Activated CD8-positive, alpha-beta memory T cell treated with anti-CD3 and anti-CD28 coated beads for 1 hour (primary cell): ENCODE measurements around the gene ZCCHC3.
"Not testable (repeated sequence)": the region's sequence is repeated elsewhere in the genome, so short reads cannot be mapped to it uniquely, and the experiment has no call there.

Source experiments
- DNase-seq, 2 donors: peaks; one replicate each; pipeline ENCODE4 v3.0.0-alpha.2; 2020; ENCODE audit warnings: low read depth in 1 of 2; ENCODE audit errors: extremely low read depth in 1 of 2

Gene ZCCHC3

GRCh38 chr20:336040-336439 lies 38.7 kb downstream of the ZCCHC3 start:
- DNase-seq: not testable (repeated sequence)

- no peak for DNase-seq
Observed at GRCh38 chr20:341682-342081, 44.3 kb downstream of the ZCCHC3 start.

GRCh38 chr20:343107-343506 lies 45.7 kb downstream of the ZCCHC3 start:
- no peak for DNase-seq

DNA sequence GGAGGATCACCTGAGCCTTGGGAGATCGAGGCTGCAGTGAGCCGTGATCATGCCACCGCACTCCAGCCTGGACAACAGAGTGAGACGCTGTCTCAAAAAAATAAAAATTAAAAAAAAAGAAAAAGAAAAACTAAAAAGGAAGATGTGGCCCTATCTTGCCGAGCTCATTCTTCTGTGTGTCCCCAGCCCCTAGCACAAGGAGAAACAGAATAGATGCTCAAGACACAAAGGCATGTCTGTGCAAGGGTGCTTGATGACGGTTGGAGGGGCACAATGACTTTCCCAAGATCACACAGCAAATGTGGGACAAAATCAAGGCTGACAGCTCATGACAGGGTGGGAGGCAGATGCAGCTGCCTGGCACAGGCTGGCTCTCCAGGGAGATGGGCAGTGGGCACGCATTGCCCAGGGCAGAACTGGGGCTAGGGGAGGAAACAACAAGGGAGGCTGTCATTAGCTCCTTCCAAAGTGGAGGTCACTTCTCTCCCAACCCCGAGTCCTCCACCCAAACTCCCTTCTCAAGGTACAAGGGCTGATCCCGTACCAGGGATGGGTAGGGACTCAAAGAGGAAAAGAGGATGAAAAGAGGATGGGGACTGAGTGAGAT lies 48.8 kb downstream of the ZCCHC3 start:
- no peak for DNase-seq

GRCh38 chr20:346640-347316 lies 49.4 kb downstream of the ZCCHC3 start, which contains the start of gene NRSN2:
Gene NRSN2 (plus strand): TSS chr20:347111. CDS start chr20:349644, 2,533 bp downstream.
- no peak for DNase-seq

DNA sequence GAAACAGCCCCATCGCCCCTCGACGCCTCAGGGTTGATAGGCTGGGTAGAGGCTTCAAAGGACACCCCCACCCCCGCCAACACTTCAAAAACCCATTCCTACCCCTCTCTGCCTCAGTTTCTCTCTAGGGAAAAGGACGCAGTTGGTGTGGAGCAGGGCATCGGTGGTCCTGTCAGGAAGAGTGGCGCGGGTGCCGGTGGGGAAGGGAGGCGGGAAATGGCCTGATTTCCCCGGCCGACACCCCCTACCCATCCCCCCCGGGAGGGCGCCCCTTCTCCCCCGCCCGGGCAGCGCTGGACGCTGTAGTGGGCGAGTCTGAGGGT lies 49.9 kb downstream of the ZCCHC3 start:
- no peak for DNase-seq

- DNase-seq: no peak
Observed at GRCh38 chr20:347640-348484, 50.5 kb downstream of the ZCCHC3 start.

DNA sequence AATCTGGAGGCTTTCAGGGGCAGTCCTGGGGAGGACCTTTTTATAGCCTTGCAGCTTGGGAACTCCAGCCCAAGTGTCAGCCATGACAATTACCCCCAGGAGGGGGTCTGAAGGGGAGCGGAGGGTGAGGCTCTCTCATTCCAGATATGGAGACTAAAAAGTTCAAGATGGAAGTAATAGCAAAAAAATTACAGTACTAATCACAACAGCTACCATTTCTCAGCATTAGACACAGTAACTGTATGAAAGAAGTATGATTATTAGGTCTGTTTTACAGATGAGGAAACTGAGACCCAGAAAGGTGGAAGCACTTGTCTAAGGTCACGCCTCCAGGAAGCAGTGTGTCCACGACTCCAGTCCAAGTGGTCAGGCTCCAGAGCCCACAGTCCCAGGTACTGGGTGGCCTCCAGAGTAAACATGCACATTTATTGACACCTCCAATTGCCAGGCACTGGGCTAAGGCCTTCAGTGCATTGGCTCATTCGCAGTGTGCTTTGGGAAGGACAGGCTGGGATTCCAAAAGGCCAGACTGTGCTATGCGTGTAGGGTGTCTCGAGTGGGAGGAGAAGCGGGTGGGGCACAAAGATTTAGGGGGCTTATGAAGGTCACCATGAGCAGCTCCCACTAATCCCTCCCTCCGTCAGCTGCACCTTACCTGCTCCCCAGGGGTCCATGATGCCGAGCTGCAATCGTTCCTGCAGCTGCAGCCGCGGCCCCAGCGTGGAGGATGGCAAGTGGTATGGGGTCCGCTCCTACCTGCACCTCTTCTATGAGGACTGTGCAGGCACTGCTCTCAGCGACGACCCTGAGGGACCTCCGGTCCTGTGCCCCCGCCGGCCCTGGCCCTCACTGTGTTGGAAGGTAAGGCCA lies 51.8 kb downstream of the ZCCHC3 start:
- no peak for DNase-seq
